HEK293 (cell line): ENCODE data around the gene SLBP.

Experiments
- CTCF ChIA-PET: fragments of 350-600 bp; formaldehyde crosslinking; extraction: SDS; loops from one replicate; lab custom pipeline; 2021; ENCODE audit warnings: antibody characterized with exemption; lab: Yijun Ruan, JAX
- POLR2A ChIA-PET: fragments of 300-600 bp; formaldehyde crosslinking; extraction: SDS; loops from one replicate; lab custom pipeline; 2020; ENCODE audit warnings: antibody characterized with exemption, inconsistent platforms; lab: Yijun Ruan, JAX
- H3K27ac ChIP-seq: fragments of 200-500 bp; sonication (Bioruptor generic); 2 replicates; pipeline ENCODE4 v1.5.1; 2014; ENCODE audit warnings: low read depth, low read length, control low read depth, inconsistent platforms; ENCODE audit errors: extremely low read depth
- H3K36me3 ChIP-seq, 2 experiments: fragments of 200-500 bp in 1 of 2; sonication (Bioruptor generic) in 1 of 2; 1 replicate in 1 of 2; 2 replicates in 1 of 2; pipeline ENCODE4 v1.5.1; 2014 to 2017; ENCODE audit warnings: inconsistent platforms in 2 of 2, low read length in 2 of 2; ENCODE audit not compliant: control insufficient read depth in 2 of 2, insufficient read depth in 1 of 2
- H3K4me1 ChIP-seq: fragments of 200-500 bp; sonication (Bioruptor generic); 2 replicates; pipeline ENCODE4 v1.5.1; 2014; ENCODE audit warnings: mild to moderate bottlenecking, low read length, inconsistent platforms; ENCODE audit not compliant: control insufficient read depth, insufficient read depth
- H3K4me3 ChIP-seq: 2 replicates; pipeline ENCODE4 v1.5.1; 2011; ENCODE audit warnings: low read depth, mild to moderate bottlenecking, control low read depth, low read length, moderate library complexity
- H3K9me3 ChIP-seq: fragments of 200-500 bp; sonication (Bioruptor generic); 2 replicates; pipeline ENCODE4 v1.5.1; 2014; ENCODE audit warnings: low read depth, low read length, inconsistent platforms; ENCODE audit not compliant: control insufficient read depth, insufficient read depth
- BCL11A ChIP-seq: fragments of 450-650 bp; formaldehyde crosslinking; IDR thresholded peaks from 2 replicates; pipeline ENCODE4 v1.5.1; 2016; ENCODE audit warnings: low read depth, missing biosample characterization, missing genetic modification characterization
- GLI4 ChIP-seq: fragments of 450-650 bp; formaldehyde crosslinking; IDR thresholded peaks from 2 replicates; pipeline ENCODE4 v1.5.1; 2016; ENCODE audit warnings: missing biosample characterization, missing genetic modification characterization
- IKZF3 ChIP-seq: fragments of 450-650 bp; IDR thresholded peaks from 2 replicates; pipeline ENCODE4 v1.5.0; 2018; ENCODE audit warnings: missing biosample characterization, mild to moderate bottlenecking, missing genetic modification characterization, moderate library complexity
- KLF1 ChIP-seq: fragments of 450-650 bp; formaldehyde crosslinking; IDR thresholded peaks from 2 replicates; pipeline ENCODE4 v1.5.1; 2016; ENCODE audit warnings: missing biosample characterization, missing genetic modification characterization
- PBX3 ChIP-seq: sonication (generic); formaldehyde crosslinking; IDR thresholded peaks from 2 replicates; pipeline ENCODE4 v1.8.1; 2022; ENCODE audit warnings: mild to moderate bottlenecking, moderate library complexity, missing genetic modification reagents
- SALL2 ChIP-seq: fragments of 450-650 bp; formaldehyde crosslinking; IDR thresholded peaks from 2 replicates; pipeline ENCODE4 v1.5.0; 2017; ENCODE audit warnings: missing biosample characterization, mild to moderate bottlenecking, missing genetic modification characterization, borderline replicate concordance
- SCRT2 ChIP-seq: fragments of 450-650 bp; formaldehyde crosslinking; IDR thresholded peaks from 2 replicates; pipeline ENCODE4 v1.5.1; 2016; ENCODE audit warnings: missing biosample characterization, missing genetic modification characterization
- SP7 ChIP-seq: fragments of 450-650 bp; formaldehyde crosslinking; IDR thresholded peaks from 2 replicates; pipeline ENCODE4 v1.5.1; 2016; ENCODE audit warnings: missing biosample characterization, missing genetic modification characterization
- TSHZ1 ChIP-seq: fragments of 450-650 bp; formaldehyde crosslinking; IDR thresholded peaks from 2 replicates; pipeline ENCODE4 v1.5.1; 2016; ENCODE audit warnings: missing biosample characterization, missing genetic modification characterization, borderline replicate concordance
- ZBTB7A ChIP-seq: fragments of 450-650 bp; formaldehyde crosslinking; IDR thresholded peaks from 2 replicates; pipeline ENCODE4 v1.5.1; 2016; ENCODE audit warnings: low read depth, missing biosample characterization, missing genetic modification characterization
- ZBTB8A ChIP-seq: fragments of 450-650 bp; formaldehyde crosslinking; IDR thresholded peaks from 2 replicates; pipeline ENCODE4 v1.5.1; 2016; ENCODE audit warnings: missing biosample characterization, missing genetic modification characterization
- ZEB2 ChIP-seq: fragments of 450-650 bp; formaldehyde crosslinking; IDR thresholded peaks from 2 replicates; pipeline ENCODE4 v1.5.1; 2016; ENCODE audit warnings: missing biosample characterization, missing genetic modification characterization
- ZFP69B ChIP-seq: fragments of 450-650 bp; formaldehyde crosslinking; IDR thresholded peaks from 2 replicates; pipeline ENCODE4 v1.5.1; 2016; ENCODE audit warnings: missing biosample characterization, missing genetic modification characterization
- ZNF140 ChIP-seq: fragments of 450-650 bp; formaldehyde crosslinking; IDR thresholded peaks from 2 replicates; pipeline ENCODE4 v1.5.1; 2016; ENCODE audit warnings: missing biosample characterization, missing genetic modification characterization
- ZNF146 ChIP-seq: fragments of 450-650 bp; formaldehyde crosslinking; IDR thresholded peaks from 2 replicates; pipeline ENCODE4 v1.5.1; 2016; ENCODE audit warnings: missing biosample characterization, missing genetic modification characterization
- ZNF148 ChIP-seq: fragments of 450-650 bp; formaldehyde crosslinking; IDR thresholded peaks from 2 replicates; pipeline ENCODE4 v1.5.0; 2017; ENCODE audit warnings: missing biosample characterization, missing genetic modification characterization, borderline replicate concordance
- ZNF169 ChIP-seq: fragments of 450-650 bp; formaldehyde crosslinking; IDR thresholded peaks from 2 replicates; pipeline ENCODE4 v1.5.1; 2016; ENCODE audit warnings: missing biosample characterization, missing genetic modification characterization
- ZNF184 ChIP-seq: fragments of 450-650 bp; IDR thresholded peaks from 2 replicates; pipeline ENCODE4 v1.5.1; 2018; ENCODE audit warnings: missing biosample characterization, mild to moderate bottlenecking, missing genetic modification characterization
- ZNF214 ChIP-seq: fragments of 450-650 bp; formaldehyde crosslinking; IDR thresholded peaks from 2 replicates; pipeline ENCODE4 v1.5.1; 2017; ENCODE audit warnings: missing biosample characterization, mild to moderate bottlenecking, missing genetic modification characterization, borderline replicate concordance
- ZNF223 ChIP-seq: fragments of 450-650 bp; formaldehyde crosslinking; IDR thresholded peaks from 2 replicates; pipeline ENCODE4 v1.5.1; 2016; ENCODE audit warnings: missing biosample characterization, missing genetic modification characterization
- ZNF341 ChIP-seq: fragments of 450-650 bp; formaldehyde crosslinking; IDR thresholded peaks from 2 replicates; pipeline ENCODE4; 2016; ENCODE audit warnings: low read depth, missing biosample characterization, missing genetic modification characterization
- ZNF37A ChIP-seq: fragments of 450-650 bp; IDR thresholded peaks from 2 replicates; pipeline ENCODE4 v1.5.1; 2018; ENCODE audit warnings: missing biosample characterization, missing genetic modification characterization
- ZNF501 ChIP-seq: fragments of 450-650 bp; formaldehyde crosslinking; IDR thresholded peaks from 2 replicates; pipeline ENCODE4 v1.5.1; 2016; ENCODE audit warnings: missing biosample characterization, missing genetic modification characterization
- ZNF580 ChIP-seq: fragments of 450-650 bp; formaldehyde crosslinking; IDR thresholded peaks from 2 replicates; pipeline ENCODE4 v1.5.1; 2016; ENCODE audit warnings: missing biosample characterization, missing genetic modification characterization
- ZNF596 ChIP-seq: fragments of 450-650 bp; IDR thresholded peaks from 2 replicates; pipeline ENCODE4 v1.5.0; 2018; ENCODE audit warnings: missing biosample characterization, mild to moderate bottlenecking, missing genetic modification characterization, moderate library complexity
- ZNF624 ChIP-seq: fragments of 450-650 bp; formaldehyde crosslinking; IDR thresholded peaks from 2 replicates; pipeline ENCODE4 v1.5.1; 2017; ENCODE audit warnings: missing biosample characterization, missing genetic modification characterization
- ZNF658 ChIP-seq: fragments of 450-650 bp; formaldehyde crosslinking; IDR thresholded peaks from 2 replicates; pipeline ENCODE4; 2016; ENCODE audit warnings: missing biosample characterization, missing genetic modification characterization
- ZNF701 ChIP-seq: fragments of 450-650 bp; formaldehyde crosslinking; IDR thresholded peaks from 2 replicates; pipeline ENCODE4 v1.5.1; 2016; ENCODE audit warnings: missing biosample characterization, missing genetic modification characterization
- ZNF707 ChIP-seq: fragments of 450-650 bp; formaldehyde crosslinking; IDR thresholded peaks from 2 replicates; pipeline ENCODE4 v1.5.1; 2016; ENCODE audit warnings: missing biosample characterization, missing genetic modification characterization
- ZNF837 ChIP-seq: fragments of 450-650 bp; formaldehyde crosslinking; IDR thresholded peaks from 2 replicates; pipeline ENCODE4 v1.5.1; 2016; ENCODE audit warnings: missing biosample characterization, missing genetic modification characterization
- ZSCAN23 ChIP-seq: fragments of 450-650 bp; formaldehyde crosslinking; IDR thresholded peaks from 2 replicates; pipeline ENCODE4 v1.5.1; 2016; ENCODE audit warnings: missing biosample characterization, missing genetic modification characterization
- ZXDB ChIP-seq: fragments of 450-650 bp; formaldehyde crosslinking; IDR thresholded peaks from 2 replicates; pipeline ENCODE4 v1.5.1; 2016; ENCODE audit warnings: missing biosample characterization, missing genetic modification characterization

The SLBP gene

GRCh38 chr4:1668488-1668840 lies 43.7 kb downstream of the SLBP start:
- POLR2A ChIA-PET = no interaction called here
- CTCF ChIA-PET = no interaction called here
- H3K4me1 ChIP-seq = no peaks in the 10 kb centered on the region
- H3K36me3 ChIP-seq = no peaks in the 10 kb centered on the region
- no peaks in the 10 kb centered on the region for H3K9me3 ChIP-seq
- TF ChIP-seq ZNF580 (tag by site-specific recombination) (no peak), ZNF169 (tag by site-specific recombination) (no peak), ZNF624 (tag by site-specific recombination) (no peak), SP7 (tag by site-specific recombination) (no peak), ZNF223 (no peak), ZXDB (no peak), PBX3 (CRISPR knock-in tag) (no peak), ZBTB8A (no peak), ZNF837 (tag by site-specific recombination) (no peak), ZNF148 (no peak), GLI4 (no peak), ZNF658 (tag by site-specific recombination) (no peak), ZBTB7A (tag by site-specific recombination) (no peak), ZNF596 (tag by site-specific recombination) (no peak), ZEB2 (no peak), SCRT2 (no peak), BCL11A (tag by site-specific recombination) (no peak), SALL2 (tag by site-specific recombination) (no peak), ZNF146 (tag by site-specific recombination) (no peak)
- no peak overlapping the region for H3K4me3 ChIP-seq
- no peak overlapping the region for H3K27ac ChIP-seq

- H3K36me3 ChIP-seq = no peaks in the 10 kb centered on the region
- no peaks in the 10 kb centered on the region for H3K4me1 ChIP-seq
- ChIA-PET CTCF (interaction anchor here (0.5 to 0.6 kb wide), 2 partner anchors 8 to 12 kb away, joined by 3 read pairs; no protein-coding TSS in a partner anchor), POLR2A (no interaction called here)
- no peak overlapping the region for H3K4me3 ChIP-seq
- no peak overlapping the region for H3K27ac ChIP-seq
- H3K9me3 ChIP-seq = no peaks in the 10 kb centered on the region
- TF ChIP-seq SALL2 (tag by site-specific recombination) = no peak
- no peak for TF ChIP-seq ZNF701 (tag by site-specific recombination)
- TF ChIP-seq ZFP69B = no peak
- no peak for TF ChIP-seq ZNF37A (tag by site-specific recombination)
- TF ChIP-seq ZNF501 = no peak
- TF ChIP-seq ZNF184 (tag by site-specific recombination) = no peak
- TF ChIP-seq ZNF140 (tag by site-specific recombination) = no peak
- no peak for TF ChIP-seq ZSCAN23 (tag by site-specific recombination)
- no peak for TF ChIP-seq ZNF341 (tag by site-specific recombination)
- no peak for TF ChIP-seq TSHZ1 (tag by site-specific recombination)
- TF ChIP-seq KLF1 (tag by site-specific recombination) = no peak
- no peak for TF ChIP-seq ZNF707 (tag by site-specific recombination)
- TF ChIP-seq ZNF214 (tag by site-specific recombination) = no peak
- no peak for TF ChIP-seq IKZF3 (tag by site-specific recombination)
These were observed 44.8 kb downstream of the SLBP start for GRCh38 chr4:1667273-1667672.
